ENCODE data around the gene KLHDC7B.
"Not testable (repeated sequence)": the region's sequence is repeated elsewhere in the genome, so short reads cannot be mapped to it uniquely, and the experiment has no call there.

KLHDC7B gene

DNA sequence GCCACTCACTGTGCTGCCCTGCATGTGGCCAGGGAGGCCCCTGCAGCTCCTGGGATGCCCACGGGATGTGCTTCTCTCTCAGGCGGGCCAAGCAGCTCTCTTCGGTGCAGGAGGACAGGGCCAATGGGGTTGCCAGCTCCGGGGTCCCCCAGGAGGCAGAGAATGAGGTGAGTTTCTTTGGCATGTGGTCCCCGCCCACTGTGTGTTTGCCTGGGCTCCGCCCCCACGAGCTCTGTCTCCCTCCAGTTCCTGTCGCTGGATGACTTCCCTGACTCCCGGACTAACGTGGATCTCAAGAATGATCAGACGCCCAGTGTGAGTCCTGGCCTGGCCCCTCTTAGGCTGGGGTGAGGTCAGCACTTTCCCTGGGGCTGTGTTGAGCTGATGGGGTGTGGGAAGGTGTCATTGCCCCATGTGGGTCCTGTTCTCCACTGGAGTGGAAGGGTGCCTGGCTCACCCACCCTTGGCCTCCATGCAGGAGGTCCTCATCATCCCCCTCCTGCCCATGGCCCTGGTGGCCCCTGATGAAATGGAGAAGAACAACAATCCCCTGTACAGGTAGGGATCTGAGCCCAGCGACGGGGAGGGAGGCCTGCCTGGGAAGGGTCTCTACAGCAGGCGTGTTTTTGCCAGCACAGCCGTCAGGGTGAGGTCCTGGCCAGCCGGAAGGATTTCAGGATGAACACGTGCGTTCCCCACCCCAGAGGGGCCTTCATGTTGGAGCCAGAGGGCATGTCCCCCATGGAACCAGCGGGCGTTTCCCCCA is 28.0 kb upstream of the KLHDC7B start:
- no peak for DNase-seq (ENCODE audit: low spot score)

DNA sequence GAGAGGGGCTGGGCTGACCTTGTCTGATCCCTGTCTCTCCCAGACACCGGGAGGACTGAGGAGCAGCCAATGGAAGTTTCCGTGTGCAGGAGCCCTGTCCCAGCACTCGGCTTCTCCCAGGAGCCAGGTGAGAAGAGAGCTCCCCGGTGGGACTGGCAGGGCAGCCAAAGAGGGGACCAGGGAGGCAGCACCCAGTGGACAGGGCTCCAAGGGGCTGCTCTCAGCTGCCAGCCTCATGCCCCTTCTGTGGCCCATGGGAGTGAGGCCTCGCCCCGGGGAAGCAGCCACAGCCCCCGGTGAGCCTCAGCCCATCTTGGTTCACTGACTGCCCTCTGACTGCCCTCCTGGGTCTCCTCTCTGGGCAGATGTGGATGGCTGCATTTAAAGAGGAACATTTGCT is 27.1 kb upstream of the KLHDC7B start:
- peak; percentile 67 for DNase-seq (ENCODE audit: low spot score)

- DNase-seq (ENCODE audit: low spot score): no peak
Measured at GRCh38 chr22:50519151-50519550, 26.5 kb upstream of the KLHDC7B start.

DNA sequence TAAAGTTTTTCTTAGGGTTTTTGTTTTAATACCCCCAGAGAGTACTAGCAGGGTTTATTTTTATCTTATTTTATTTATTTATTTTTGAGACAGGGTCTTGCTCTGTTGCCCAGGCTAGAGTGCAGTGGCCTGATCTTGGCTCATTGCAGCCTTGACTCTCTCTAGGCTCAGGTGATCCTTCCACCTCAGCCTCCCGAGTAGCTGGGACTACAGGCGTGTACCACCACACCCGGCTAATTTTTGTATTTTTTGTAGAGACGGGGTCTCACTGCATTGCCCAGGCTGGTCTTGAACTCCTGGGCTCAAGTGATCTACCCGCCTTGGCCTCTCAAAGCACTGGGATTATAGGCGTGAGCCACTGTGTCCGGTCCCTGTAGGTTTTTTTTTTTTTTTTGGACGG is 25.5 kb upstream of the KLHDC7B start:
- DNase-seq (ENCODE audit: low spot score): not testable (repeated sequence)

DNA sequence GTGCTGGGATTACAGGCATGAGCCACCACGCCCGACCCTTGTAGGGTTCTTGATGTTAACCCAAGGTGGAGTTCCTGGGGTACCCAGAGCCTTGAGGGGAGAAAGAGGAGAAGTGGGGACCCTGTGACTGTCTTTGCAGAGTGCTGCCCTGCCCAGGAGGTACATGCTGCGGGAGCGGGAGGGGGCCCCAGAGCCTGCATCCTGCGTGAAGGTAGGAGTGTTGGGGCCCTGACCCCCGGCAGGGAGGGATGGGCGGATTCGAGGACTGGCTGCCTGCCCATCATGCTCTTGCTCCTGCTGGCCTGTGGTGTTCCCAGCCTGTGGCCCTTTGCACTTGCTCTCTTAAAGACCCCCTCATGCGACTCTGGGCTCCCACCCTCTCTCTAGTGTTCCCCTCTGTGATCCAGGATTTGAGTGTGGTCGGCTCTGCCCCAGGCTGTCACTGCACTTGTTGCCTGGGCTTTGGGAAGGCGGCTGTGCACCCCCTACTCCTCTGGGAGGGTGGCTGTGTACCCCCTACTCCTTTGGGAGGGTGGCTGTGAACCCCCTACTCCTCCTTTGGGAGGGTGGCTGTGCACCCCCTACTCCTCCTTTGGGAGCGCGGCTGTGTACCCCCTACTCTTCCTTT is 24.8 kb upstream of the KLHDC7B start:
- DNase-seq (ENCODE audit: low spot score): no peak

GRCh38 chr22:50521710-50522109 is 24.0 kb upstream of the KLHDC7B start:
- no peak for DNase-seq (ENCODE audit: low spot score)

DNA sequence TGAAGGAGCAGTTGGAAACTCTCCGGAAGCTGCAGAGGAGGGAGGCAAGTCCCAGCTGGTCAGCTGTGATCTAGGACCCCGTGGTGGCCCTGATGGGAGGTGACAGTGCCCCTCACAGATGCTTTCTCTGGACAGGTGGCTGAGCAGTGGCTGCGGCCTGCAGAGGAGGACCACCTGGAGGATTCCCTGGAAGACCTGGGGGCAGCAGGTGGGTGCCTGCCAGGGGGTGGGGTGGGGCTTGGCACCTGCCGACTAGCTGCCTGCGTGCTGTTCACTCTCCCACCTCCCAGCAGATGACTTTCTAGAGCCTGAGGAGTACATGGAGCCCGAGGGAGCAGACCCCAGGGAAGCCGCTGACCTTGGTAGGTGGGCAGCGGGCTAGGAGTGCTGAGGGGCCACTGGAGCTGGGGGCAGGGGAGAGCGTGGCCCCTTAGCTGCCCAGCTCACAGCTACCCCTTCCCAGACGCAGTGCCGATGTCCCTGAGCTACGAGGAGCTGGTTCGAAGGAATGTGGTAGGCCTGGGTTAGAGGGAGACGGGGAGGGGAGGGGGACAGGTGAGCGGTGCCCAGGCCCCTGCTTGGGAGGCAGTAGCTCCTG is 23.4 kb upstream of the KLHDC7B start:
- no peak for DNase-seq (ENCODE audit: low spot score)

GRCh38 chr22:50522806-50523438 is 22.8 kb upstream of the KLHDC7B start:
- no peak for DNase-seq (ENCODE audit: low spot score)

DNA sequence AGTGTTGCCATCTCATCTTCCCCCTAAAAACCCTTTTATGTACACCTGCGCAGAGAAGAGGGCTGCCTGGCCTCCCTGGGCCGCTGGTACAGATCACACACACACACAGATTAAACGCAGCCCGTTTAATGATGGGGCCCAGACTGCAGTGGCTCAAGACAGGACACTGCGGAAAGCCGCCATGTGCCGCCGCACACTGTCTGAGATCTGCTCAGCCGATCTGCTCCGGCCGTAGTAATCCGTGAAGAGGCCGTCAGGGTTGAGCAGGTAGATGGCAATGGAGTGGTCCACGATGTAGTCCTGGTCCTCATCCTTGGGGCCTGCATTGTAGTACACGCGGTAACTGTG is 22.3 kb upstream of the KLHDC7B start:
- DNase-seq (ENCODE audit: low spot score): no peak

DNA sequence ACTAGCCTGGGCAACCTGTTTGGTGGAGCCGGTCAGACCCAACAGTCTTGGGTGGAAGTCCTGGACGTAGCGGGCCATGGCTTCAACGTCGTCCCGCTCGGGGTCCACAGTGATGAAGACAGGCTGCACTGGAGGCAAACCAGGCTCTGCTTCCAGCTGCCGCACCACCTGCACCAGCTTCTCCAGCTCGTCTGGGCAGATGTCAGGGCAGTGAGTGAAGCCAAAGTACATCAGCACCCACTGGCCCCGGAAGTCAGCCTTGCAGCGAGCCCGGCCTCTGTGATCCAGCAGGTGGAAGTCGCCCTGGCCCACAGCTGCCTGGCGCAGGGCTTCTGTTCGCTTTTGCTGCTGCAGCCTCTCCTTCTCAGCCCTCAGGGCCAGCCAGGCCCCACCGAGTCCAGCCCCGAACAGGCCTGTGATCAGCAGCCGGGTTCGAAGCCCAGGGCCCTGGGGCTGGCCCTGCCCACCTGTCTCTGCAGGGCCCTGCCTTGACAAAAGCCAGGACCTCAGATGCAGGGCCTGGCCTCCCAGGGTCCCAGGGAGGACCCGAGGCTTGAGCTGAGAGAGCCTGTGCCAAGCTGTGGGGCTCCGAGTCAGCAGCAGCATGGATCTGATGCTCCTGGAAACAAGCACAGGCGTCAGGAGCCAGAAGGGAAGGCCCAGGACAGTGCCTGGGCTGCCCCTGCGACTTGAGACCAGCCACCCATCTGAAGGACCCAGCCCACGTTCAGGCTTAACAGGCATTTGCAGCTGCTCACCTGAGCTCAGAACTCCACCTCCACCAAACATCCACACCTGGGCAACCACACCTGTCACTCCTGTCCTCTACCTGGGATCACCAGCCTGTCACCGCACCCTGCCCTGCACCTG is 21.7 kb upstream of the KLHDC7B start:
- no peak for DNase-seq (ENCODE audit: low spot score)

DNA sequence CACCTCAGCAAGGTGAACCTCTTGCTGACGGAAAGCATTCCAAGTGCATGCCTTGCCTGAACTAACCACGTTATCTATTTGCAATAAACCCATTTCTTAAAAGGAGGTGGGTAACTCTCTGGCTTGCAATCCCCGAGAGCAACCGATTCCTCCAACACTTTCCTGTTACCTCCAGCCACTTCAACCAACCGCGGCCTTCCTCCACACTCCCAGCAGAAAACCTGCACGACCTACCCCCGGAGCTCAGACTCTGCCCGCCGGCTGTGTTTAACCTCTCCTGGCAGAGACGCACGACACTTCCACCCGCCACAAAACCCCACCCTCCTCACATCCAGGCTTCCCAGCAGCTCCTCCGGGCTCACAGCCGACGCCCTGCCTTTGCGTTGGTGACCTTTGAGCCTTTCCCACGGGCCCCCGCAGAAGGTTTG is 21.0 kb upstream of the KLHDC7B start:
- no peak for DNase-seq (ENCODE audit: low spot score)

GRCh38 chr22:50525104-50525857 is 20.4 kb upstream of the KLHDC7B start, which contains the start of gene SCO2:
TSS of gene SCO2 (minus strand) at chr22:50525598. CDS start at chr22:50524411, 1,187 bp downstream.
- peak; percentile 99 for DNase-seq (ENCODE audit: low spot score)

DNA sequence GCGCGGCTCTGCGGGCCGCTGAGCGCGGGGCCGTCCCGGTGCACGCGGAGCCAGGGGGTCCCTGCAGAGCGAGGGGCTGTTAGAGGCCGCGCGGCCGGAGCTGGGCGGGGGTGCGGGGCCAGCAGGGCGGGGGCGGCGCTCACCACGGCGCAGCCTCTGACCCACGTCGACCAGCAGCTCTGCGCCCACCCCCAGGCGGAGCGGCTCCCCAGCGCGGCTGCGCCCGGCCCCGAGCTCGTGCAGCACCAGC is 19.9 kb upstream of the KLHDC7B start:
- no peak for DNase-seq (ENCODE audit: low spot score)

DNA sequence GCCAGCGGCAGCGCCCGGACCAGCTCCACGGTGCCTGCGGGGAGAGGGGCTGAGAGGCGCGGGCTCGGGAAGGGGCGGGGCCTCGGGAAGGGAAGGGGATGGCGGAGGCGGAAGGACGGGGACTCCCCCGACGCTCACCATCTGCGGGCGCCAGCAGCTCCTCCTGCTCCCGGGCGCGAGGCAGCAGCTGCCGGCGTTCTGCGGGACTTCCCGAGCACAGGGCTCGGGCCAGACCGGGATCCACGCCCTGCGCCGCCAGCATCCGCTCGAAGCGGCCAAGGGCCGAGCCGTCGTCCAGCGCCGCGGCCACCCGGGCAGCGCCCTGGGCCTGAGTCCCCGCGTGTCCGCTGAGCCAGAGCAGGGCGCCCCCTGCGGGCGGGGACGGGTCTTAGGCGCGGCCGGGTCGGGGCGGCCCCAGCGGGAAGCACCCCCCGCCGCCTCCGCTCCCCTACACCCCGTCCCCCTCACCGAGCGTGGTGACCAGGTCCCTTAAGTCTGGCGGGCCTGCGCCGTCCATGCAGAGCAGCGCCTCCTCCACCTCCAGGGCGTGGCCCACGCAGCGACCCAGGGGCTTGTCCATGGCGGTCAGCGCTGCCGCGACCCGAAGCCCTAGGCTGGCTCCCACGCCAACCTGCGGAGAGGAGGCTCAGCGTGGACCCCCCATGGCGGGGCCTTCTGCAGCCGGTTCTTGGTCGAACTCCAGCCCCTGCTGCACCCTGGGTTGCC is 19.4 kb upstream of the KLHDC7B start:
- DNase-seq (ENCODE audit: low spot score): peak; percentile 90

DNA sequence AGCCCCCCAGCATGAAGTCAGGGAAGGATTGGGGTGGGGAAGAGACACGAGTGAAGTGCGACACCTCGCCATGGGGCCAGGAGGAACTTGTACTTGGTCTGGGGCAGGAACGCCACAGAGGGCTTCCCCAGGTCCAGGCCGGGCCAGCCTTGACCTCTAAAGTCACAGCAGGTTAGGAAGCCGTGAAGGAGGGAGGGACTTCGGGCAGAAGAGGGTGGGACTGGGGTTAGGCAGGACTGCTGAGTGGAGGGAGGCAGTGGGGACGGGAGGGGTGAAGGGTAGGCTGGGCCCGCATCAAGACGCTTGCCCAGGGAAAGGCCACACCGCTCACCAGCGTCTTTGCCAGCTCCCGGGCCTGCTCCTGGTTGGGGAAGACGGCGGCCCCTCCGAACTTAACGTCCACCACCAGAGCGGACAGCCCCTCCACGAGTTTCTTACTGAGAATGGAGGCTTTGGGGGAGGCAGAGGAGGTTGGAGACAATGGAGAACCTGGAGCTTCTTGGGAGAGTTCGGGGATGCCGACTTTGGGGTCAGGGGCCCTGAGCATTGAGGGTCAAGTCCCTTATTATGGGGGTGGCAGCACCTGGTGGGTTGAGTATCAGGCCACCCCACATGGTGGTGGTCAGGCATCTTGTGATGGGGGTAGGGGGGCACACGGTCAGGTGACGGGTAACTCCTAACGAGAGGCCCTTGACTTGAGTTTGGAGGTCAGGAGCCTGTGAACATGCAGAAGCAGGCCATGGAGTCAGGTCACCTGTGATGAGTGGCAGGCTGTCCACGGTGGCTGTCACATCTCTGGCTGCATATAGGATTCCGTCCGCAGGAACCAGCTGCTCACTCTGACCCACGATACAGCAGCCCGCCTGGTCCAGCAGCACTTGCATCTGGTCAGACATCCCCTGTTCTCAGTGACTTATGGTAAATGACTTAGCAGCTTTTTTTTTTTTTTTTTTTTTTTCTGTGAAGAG is 18.6 kb upstream of the KLHDC7B start:
- DNase-seq (ENCODE audit: low spot score): no peak

DNA sequence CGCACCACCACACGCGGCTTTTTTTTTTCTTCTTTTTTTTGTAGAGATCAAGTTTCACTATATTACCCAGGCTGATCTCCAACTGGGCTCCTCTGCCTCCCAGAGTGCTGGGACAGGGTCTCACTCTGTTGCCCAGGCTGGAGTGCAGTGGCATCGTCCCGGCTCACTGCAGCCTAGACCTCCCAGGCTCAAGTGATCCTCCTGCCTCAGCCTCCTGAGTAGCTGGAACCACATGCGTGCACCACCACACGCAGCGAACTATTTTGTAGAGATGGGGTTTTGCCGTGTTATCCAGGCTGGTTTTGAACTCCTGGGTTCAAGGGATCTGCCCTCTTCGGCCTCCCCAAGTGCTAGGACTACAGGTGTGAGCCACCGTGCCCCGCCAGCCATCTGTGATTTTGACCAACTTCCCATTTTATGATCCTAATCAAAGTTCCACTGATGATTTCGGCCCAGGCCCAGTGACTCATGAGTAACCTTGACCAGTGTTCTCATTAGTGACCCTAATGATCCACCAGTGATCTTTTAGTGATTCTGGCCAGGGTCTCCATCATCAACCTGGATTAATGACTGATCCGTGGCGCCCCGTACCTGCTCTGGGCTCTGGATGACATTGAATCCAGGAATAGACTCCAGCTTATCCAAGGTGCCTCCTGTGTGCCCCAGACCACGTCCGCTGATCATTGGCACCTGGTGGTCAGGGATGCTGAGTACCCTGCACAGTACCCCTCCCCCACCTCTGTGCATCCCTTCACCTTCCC is 17.6 kb upstream of the KLHDC7B start:
- DNase-seq (ENCODE audit: low spot score): no peak

DNA sequence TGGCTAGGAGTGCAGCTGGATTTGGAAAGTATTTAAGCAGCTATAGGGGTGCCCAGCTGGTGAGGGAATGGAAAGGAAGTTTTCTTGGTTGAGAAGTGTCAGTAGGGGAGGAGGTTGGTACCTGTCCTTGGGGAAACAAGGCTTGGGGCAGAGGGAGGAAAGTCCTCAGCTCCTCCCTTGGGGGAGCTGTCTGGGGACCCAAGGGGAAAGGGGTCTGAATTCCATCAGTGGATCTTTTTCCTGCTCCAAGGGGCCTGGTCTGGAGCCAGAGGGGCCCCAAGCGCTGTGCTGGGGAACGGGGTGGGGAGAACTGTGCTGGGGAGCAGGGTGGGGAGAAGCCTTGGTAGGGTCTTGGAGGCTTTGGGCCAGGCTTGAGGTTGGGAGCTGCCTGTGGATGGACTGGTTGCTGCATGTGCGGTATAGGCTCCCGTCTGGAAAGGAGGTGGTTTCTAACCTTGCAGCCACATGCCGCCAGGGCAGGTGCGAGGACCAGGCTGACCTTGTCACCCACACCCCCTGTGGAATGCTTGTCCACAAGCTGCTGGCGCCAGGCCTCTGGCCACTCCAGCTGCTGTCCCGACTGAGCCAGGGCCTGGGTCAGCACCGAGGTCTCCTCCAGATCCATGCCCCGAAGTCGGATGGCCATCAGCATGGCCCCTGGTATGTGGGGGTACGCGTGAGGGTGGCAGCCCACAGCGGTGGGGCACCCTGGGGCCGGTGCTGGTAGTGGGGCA is 16.9 kb upstream of the KLHDC7B start:
- no peak for DNase-seq (ENCODE audit: low spot score)

GRCh38 chr22:50529416-50529896 is 16.2 kb upstream of the KLHDC7B start:
- DNase-seq (ENCODE audit: low spot score): no peak

Data from left forelimb (tissue), 1 donor.